Astrocyte (in vitro differentiated cells and primary cell): ENCODE results near the gene NTM.

ENCODE experiments used
- CTCF ChIP-seq: IDR thresholded peaks from 2 replicates; pipeline ENCODE4 v1.5.1; 2011; ENCODE audit warnings: low read depth, mild to moderate bottlenecking, inconsistent platforms, low read length, moderate library complexity; ENCODE audit not compliant: insufficient read depth
- EZH2 ChIP-seq: IDR thresholded peaks from 2 replicates; pipeline ENCODE4 v1.6.1; 2012; ENCODE audit warnings: mild to moderate bottlenecking, low read length, inconsistent platforms; ENCODE audit not compliant: insufficient read depth

GRCh38 chr11:132298357-132298756 is 927.9 kb downstream of the NTM start:
- TF ChIP-seq CTCF = no peak
- TF ChIP-seq EZH2 = no peak
